Left lung (tissue), 10 donors: ENCODE results near the gene ZNF581. TPM values are rescaled to one million over a fixed set of nuclear protein-coding genes. Genes with fewer than 3 reads are reported as not detected.

Experiments
- ATAC-seq: fragments of 200-7000 bp; cut with Tn5 transposase; one replicate; pipeline ENCODE4 v1.9.1; 2020; ENCODE audit warnings: moderate library complexity
- DNase-seq, 4 donors: peaks; one replicate each; pipeline ENCODE4 v3.0.0-alpha.2; 2013 to 2020
- H3K27ac ChIP-seq, 2 donors: fragments of 200-600 bp; sonication (generic) in 1 of 2; one replicate each; pipeline versions ENCODE4 v1.5.0 to v1.8.0; 2020 to 2021
- H3K27me3 ChIP-seq, 2 donors: fragments of 200-600 bp; sonication (generic) in 1 of 2; one replicate each; pipeline versions ENCODE4 v1.5.0 to v1.8.0; 2020 to 2021
- H3K36me3 ChIP-seq, 2 donors: fragments of 200-600 bp; sonication (generic) in 1 of 2; one replicate each; pipeline versions ENCODE4 v1.5.0 to v1.8.0; 2020 to 2021
- H3K4me1 ChIP-seq, 2 donors: fragments of 200-600 bp; one replicate each; pipeline ENCODE4 v1.8.0; 2021
- H3K4me3 ChIP-seq, 2 donors: fragments of 200-600 bp; sonication (generic) in 1 of 2; one replicate each; pipeline versions ENCODE4 v1.5.0 to v1.8.0; 2020 to 2021; ENCODE audit warnings: mild to moderate bottlenecking in 1 of 2
- H3K9me3 ChIP-seq, 2 donors: fragments of 200-600 bp; sonication (generic) in 1 of 2; one replicate each; pipeline versions ENCODE4 v1.5.0 to v1.8.0; 2020 to 2021
- intact Hi-C, 2 donors: fragments of 100-400 bp; cut with DNase I; formaldehyde crosslinking; loops; one replicate each; pipeline versions ENCODE4 v1.11.2 to v1.14.2; 2022
- polyA plus RNA-seq, 6 donors: library from polyadenylated mRNA; unstranded; fragments of 120-200 nt; gene quantifications; one replicate each; pipeline ENCODE4 v1.2.1, GENCODE V29; 2013; ENCODE audit not compliant: insufficient read length in 6 of 6
- total RNA-seq, 2 donors: library from RNA; stranded (reverse); fragmentation: NEBNext Ultra II Directional; extraction: Animal tissue kit (Norgen Biotek cat#: 25700); gene quantifications; one replicate each; pipeline ENCODE4 v1.2.1, GENCODE V29; 2021
- TF ChIP-seq, protein P1 (sequence below), 2 donors: fragments of 200-600 bp; sonication (generic) in 1 of 2; IDR thresholded peaks; one replicate each; pipeline versions ENCODE4 v1.5.0 to v1.8.0; 2021; ENCODE audit warnings: antibody characterized with exemption in 2 of 2
- donor health status: DM: no; HTN: yes; CAD: no.
- donor health status: DM: no; HTN: no; CAD: no.

ZNF581 gene
- total and polyA plus RNA-seq, 8 donors = 14.5 to 32.3 (median 27.2) TPM

- H3K9me3 ChIP-seq = no peaks in the 10 kb centered on the region
- TF ChIP-seq, protein P1, sequence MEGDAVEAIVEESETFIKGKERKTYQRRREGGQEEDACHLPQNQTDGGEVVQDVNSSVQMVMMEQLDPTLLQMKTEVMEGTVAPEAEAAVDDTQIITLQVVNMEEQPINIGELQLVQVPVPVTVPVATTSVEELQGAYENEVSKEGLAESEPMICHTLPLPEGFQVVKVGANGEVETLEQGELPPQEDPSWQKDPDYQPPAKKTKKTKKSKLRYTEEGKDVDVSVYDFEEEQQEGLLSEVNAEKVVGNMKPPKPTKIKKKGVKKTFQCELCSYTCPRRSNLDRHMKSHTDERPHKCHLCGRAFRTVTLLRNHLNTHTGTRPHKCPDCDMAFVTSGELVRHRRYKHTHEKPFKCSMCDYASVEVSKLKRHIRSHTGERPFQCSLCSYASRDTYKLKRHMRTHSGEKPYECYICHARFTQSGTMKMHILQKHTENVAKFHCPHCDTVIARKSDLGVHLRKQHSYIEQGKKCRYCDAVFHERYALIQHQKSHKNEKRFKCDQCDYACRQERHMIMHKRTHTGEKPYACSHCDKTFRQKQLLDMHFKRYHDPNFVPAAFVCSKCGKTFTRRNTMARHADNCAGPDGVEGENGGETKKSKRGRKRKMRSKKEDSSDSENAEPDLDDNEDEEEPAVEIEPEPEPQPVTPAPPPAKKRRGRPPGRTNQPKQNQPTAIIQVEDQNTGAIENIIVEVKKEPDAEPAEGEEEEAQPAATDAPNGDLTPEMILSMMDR (IDR thresholded peaks at IDR 0.05) = no peak
- H3K27ac ChIP-seq = peak overlapping the region; percentile 3 to 65
- peaks cover 17 to 62% of the 10 kb centered on the region in 2 donors for H3K4me1 ChIP-seq
- intact Hi-C loops = no loop called here
- H3K27me3 ChIP-seq = no peaks in the 10 kb centered on the region
- peak in 1 of 4 donors; percentile 20 for DNase-seq
- no peak overlapping the region for H3K4me3 ChIP-seq
- H3K36me3 ChIP-seq = peaks cover 0 to 66% of the 10 kb centered on the region in 2 donors
- ATAC-seq = no peak
Observed at GRCh38 chr19:55677572-55678028, 34.2 kb downstream of the ZNF581 start.

GRCh38 chr19:55678121-55678671 lies 34.7 kb downstream of the ZNF581 start:
- peaks cover 0 to 67% of the 10 kb centered on the region in 2 donors for H3K36me3 ChIP-seq
- peak; percentile 24 for ATAC-seq
- no peaks in the 10 kb centered on the region for H3K27me3 ChIP-seq
- no peak overlapping the region for H3K4me3 ChIP-seq
- DNase-seq = peak in 2 of 4 donors; percentile 73 to 81
- intact Hi-C loops = no loop called here
- TF ChIP-seq, protein P1 (IDR thresholded peaks at IDR 0.05) = no peak
- peaks cover 17 to 62% of the 10 kb centered on the region in 2 donors for H3K4me1 ChIP-seq
- H3K9me3 ChIP-seq = no peaks in the 10 kb centered on the region
- peak overlapping the region; percentile 3 to 65 for H3K27ac ChIP-seq

GRCh38 chr19:55679343-55680257 lies 36.2 kb downstream of the ZNF581 start:
- Histone ChIP-seq H3K27me3 (no peaks in the 10 kb centered on the region), H3K4me1 (peaks cover 17 to 64% of the 10 kb centered on the region in 2 donors), H3K27ac (no peak overlapping the region), H3K9me3 (no peaks in the 10 kb centered on the region), H3K36me3 (peaks cover 0 to 68% of the 10 kb centered on the region in 2 donors), H3K4me3 (no peak overlapping the region)
- DNase-seq (peak in 1 of 4 donors; percentile 65), ATAC-seq (no peak)
- intact Hi-C loops = no loop called here
- TF ChIP-seq, protein P1 (IDR thresholded peaks at IDR 0.05) = no peak

- Histone ChIP-seq H3K9me3 (no peaks in the 10 kb centered on the region), H3K4me3 (no peak overlapping the region), H3K4me1 (peaks cover 17 to 69% of the 10 kb centered on the region in 2 donors), H3K27me3 (no peaks in the 10 kb centered on the region), H3K27ac (no peak overlapping the region), H3K36me3 (peaks cover 0 to 77% of the 10 kb centered on the region in 2 donors)
- TF ChIP-seq, protein P1 (IDR thresholded peaks at IDR 0.05) = no peak
- intact Hi-C loops = no loop called here
- DNase-seq (peak in 1 of 4 donors; percentile 60), ATAC-seq (no peak)
Observed at GRCh38 chr19:55680339-55681130, 37.1 kb downstream of the ZNF581 start.
